Chondrocyte (in vitro differentiated cells): ENCODE results near the gene GABRG3. TPM values are rescaled to one million over a fixed set of nuclear protein-coding genes. Genes with fewer than 3 reads are reported as not detected.

Source experiments
- DNase-seq: peaks from one replicate; pipeline ENCODE4 v3.0.0; 2021; ENCODE audit warnings: mixed read lengths, low spot score
- H3K27ac Mint-ChIP-seq: one replicate; pipeline ENCODE4 v1.8.0; 2021; ENCODE audit warnings: mild to moderate bottlenecking, moderate library complexity, mixed read lengths; ENCODE audit not compliant: unreplicated experiment
- H3K27me3 Mint-ChIP-seq: 2 replicates; pipeline ENCODE4 v1.8.0; 2021; ENCODE audit warnings: low read depth, mixed read lengths
- H3K36me3 Mint-ChIP-seq: 2 replicates; pipeline ENCODE4 v1.8.0; 2021; ENCODE audit warnings: low read depth, mixed read lengths
- H3K4me1 Mint-ChIP-seq: 2 replicates; pipeline ENCODE4 v1.8.0; 2021; ENCODE audit warnings: low read depth, mild to moderate bottlenecking, mixed read lengths
- H3K4me3 Mint-ChIP-seq: one replicate; pipeline ENCODE4 v1.8.0; 2021; ENCODE audit warnings: mild to moderate bottlenecking, moderate library complexity, mixed read lengths; ENCODE audit not compliant: unreplicated experiment
- H3K9me3 Mint-ChIP-seq: 2 replicates; pipeline ENCODE4 v1.8.0; 2021; ENCODE audit warnings: low read depth, mixed read lengths
- total RNA-seq: library from RNA; stranded (reverse); gene quantifications from 3 replicates; pipeline ENCODE4 v1.2.1, GENCODE V29; 2021
- TF ChIP-seq, protein P1 (sequence below): fragments of 200-600 bp; sonication (generic); IDR thresholded peaks from 2 replicates; pipeline ENCODE4 v1.5.0; 2021; ENCODE audit warnings: antibody characterized with exemption, mild to moderate bottlenecking, moderate library complexity

Gene GABRG3
- total RNA-seq, 1 donor from 2014 or later = not detected

GRCh38 chr15:27095886-27096624 is 125.1 kb downstream of the GABRG3 start:
- H3K4me3 Mint-ChIP-seq = no peak overlapping the region
- no peaks in the 10 kb centered on the region for H3K9me3 Mint-ChIP-seq
- TF ChIP-seq, protein P1, sequence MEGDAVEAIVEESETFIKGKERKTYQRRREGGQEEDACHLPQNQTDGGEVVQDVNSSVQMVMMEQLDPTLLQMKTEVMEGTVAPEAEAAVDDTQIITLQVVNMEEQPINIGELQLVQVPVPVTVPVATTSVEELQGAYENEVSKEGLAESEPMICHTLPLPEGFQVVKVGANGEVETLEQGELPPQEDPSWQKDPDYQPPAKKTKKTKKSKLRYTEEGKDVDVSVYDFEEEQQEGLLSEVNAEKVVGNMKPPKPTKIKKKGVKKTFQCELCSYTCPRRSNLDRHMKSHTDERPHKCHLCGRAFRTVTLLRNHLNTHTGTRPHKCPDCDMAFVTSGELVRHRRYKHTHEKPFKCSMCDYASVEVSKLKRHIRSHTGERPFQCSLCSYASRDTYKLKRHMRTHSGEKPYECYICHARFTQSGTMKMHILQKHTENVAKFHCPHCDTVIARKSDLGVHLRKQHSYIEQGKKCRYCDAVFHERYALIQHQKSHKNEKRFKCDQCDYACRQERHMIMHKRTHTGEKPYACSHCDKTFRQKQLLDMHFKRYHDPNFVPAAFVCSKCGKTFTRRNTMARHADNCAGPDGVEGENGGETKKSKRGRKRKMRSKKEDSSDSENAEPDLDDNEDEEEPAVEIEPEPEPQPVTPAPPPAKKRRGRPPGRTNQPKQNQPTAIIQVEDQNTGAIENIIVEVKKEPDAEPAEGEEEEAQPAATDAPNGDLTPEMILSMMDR = no peak
- H3K27me3 Mint-ChIP-seq = no peaks in the 10 kb centered on the region
- DNase-seq = no peak
- H3K36me3 Mint-ChIP-seq = no peaks in the 10 kb centered on the region
- peaks cover 14% of the 10 kb centered on the region for H3K4me1 Mint-ChIP-seq
- no peak overlapping the region for H3K27ac Mint-ChIP-seq

GRCh38 chr15:27097506-27097905 is 126.5 kb downstream of the GABRG3 start:
- DNase-seq = no peak
- no peak overlapping the region for H3K4me3 Mint-ChIP-seq
- peaks cover under 1% of the 10 kb centered on the region for H3K4me1 Mint-ChIP-seq
- H3K9me3 Mint-ChIP-seq = no peaks in the 10 kb centered on the region
- H3K27ac Mint-ChIP-seq = no peak overlapping the region
- no peaks in the 10 kb centered on the region for H3K27me3 Mint-ChIP-seq
- TF ChIP-seq, protein P1 = no peak
- H3K36me3 Mint-ChIP-seq = no peaks in the 10 kb centered on the region

- no peaks in the 10 kb centered on the region for H3K27me3 Mint-ChIP-seq
- no peaks in the 10 kb centered on the region for H3K9me3 Mint-ChIP-seq
- TF ChIP-seq, protein P1 = no peak
- no peak for DNase-seq
- no peaks in the 10 kb centered on the region for H3K4me1 Mint-ChIP-seq
- H3K27ac Mint-ChIP-seq = no peak overlapping the region
- no peak overlapping the region for H3K4me3 Mint-ChIP-seq
- H3K36me3 Mint-ChIP-seq = no peaks in the 10 kb centered on the region
Observed at GRCh38 chr15:27101982-27102381, 131.0 kb downstream of the GABRG3 start.

DNA sequence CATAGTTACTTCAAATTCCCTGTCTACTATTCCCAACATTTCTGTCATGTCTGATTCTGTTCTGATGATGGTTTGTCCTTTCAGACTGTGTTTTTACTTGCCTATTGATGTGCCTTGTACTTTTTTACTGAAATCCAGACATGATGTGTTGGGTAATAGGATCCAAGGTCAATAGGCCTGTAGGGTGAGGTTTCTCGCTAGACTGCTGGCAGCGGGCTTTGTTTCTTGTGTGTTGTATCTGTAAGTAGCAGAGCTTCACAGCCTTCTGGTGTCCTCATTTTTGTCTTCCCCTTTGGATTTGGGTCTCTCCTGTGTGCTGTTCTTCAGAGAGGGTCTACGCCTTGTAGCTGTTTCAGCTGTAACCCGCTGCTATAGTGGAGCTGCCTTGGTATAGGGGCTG is 140.3 kb downstream of the GABRG3 start:
- Mint-ChIP-seq H3K27ac (no peak overlapping the region), H3K9me3 (peaks cover 1% of the 10 kb centered on the region), H3K36me3 (no peaks in the 10 kb centered on the region), H3K27me3 (no peaks in the 10 kb centered on the region), H3K4me3 (no peak overlapping the region), H3K4me1 (peaks cover 3% of the 10 kb centered on the region)
- DNase-seq = no peak
- TF ChIP-seq, protein P1 = no peak

DNA sequence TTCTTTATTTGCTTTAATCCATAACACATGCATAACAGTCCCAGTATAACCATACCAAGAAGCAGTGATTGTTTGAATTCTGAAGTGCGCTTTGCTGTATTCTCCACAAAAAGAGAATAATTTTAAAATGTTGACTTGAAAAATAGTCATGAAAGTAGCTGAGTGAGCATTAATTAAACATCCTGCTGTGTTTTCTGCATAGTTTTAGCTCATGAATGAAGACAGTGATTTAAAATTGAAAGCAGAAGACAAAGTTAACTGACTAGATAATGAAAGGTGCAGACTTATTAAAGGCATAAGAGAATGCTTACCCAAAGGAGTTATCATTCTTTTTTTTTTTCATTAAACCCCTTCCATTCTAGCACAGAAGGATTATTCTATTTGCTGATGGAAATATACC is 143.5 kb downstream of the GABRG3 start:
- no peaks in the 10 kb centered on the region for H3K27me3 Mint-ChIP-seq
- H3K36me3 Mint-ChIP-seq = no peaks in the 10 kb centered on the region
- no peak for DNase-seq
- peaks cover 9% of the 10 kb centered on the region for H3K9me3 Mint-ChIP-seq
- H3K27ac Mint-ChIP-seq = no peak overlapping the region
- TF ChIP-seq, protein P1 = no peak
- peaks cover 3% of the 10 kb centered on the region for H3K4me1 Mint-ChIP-seq
- H3K4me3 Mint-ChIP-seq = no peak overlapping the region
